ENCODE results near the gene INTS11.

- TF ChIP-seq EZH2 (conservative IDR thresholded peaks at IDR 0.05; ENCODE audit: low read depth, low read length) (no peak), NFE2 (CRISPR knock-in tag; IDR thresholded peaks at IDR 0.05) (no peak), JDP2 (CRISPR knock-in tag; IDR thresholded peaks at IDR 0.05; ENCODE audit: borderline replicate concordance) (no peak), CTCF (CRISPR knock-in tag; IDR thresholded peaks at IDR 0.05) (no peak), FOXK1 (CRISPR knock-in tag; IDR thresholded peaks at IDR 0.05; ENCODE audit: borderline replicate concordance, low read depth) (no peak), HBP1 (CRISPR knock-in tag; IDR thresholded peaks at IDR 0.05; ENCODE audit: low read depth) (no peak)
These were observed 31.6 kb downstream of the INTS11 start for GRCh38 chr1:1292851-1293250.
